ENCODE measurements around the gene SHISA3.
A peak's percentile ranks its signal among the peaks of the same experiment; 100 is the strongest.

The SHISA3 gene

DNA sequence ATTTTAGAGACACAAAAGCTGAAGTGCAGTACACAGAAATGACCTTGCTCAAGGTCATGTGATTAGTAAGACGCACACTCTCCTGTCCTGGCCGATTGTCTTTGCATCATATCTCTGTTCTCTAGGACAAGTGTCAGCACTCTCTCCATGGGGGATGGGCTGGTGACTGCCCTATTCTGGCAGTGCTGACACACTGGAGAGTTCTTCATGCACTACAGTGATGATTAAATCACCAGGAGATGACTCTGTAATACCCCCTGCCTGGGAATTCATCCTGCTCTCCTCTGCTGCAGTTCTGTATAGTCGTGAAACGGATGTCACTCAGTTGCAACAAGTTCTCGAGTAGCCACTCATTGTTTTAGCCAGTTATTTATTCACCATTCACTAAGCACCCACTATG is 5.3 kb upstream of the SHISA3 start:
- Histone ChIP-seq H3K27ac (no peak overlapping the region), H3K4me3 (no peak overlapping the region)
- TF ChIP-seq, protein P1, sequence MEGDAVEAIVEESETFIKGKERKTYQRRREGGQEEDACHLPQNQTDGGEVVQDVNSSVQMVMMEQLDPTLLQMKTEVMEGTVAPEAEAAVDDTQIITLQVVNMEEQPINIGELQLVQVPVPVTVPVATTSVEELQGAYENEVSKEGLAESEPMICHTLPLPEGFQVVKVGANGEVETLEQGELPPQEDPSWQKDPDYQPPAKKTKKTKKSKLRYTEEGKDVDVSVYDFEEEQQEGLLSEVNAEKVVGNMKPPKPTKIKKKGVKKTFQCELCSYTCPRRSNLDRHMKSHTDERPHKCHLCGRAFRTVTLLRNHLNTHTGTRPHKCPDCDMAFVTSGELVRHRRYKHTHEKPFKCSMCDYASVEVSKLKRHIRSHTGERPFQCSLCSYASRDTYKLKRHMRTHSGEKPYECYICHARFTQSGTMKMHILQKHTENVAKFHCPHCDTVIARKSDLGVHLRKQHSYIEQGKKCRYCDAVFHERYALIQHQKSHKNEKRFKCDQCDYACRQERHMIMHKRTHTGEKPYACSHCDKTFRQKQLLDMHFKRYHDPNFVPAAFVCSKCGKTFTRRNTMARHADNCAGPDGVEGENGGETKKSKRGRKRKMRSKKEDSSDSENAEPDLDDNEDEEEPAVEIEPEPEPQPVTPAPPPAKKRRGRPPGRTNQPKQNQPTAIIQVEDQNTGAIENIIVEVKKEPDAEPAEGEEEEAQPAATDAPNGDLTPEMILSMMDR (IDR thresholded peaks at IDR 0.05): no peak
- DNase-seq (ENCODE audit: low spot score): no peak

DNA sequence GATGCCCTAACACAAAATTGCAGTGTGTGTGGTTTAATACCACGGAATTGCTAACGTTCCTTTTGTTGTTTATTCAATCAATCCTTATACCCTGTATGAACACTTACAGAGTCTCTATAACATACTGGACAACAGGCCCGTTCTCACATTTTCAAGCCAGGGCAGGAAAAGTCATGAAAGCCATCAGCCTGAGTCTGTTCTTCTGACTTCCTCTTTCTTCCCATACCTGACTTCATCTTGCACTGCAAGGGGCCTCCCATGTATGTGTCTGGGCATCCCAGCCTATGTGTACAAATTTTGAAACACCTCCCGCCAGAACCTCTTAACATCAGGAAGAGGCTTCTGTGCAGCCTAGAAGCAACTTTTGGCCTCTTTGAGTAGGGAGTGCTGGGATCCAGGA is 4.9 kb upstream of the SHISA3 start:
- TF ChIP-seq, protein P1 (IDR thresholded peaks at IDR 0.05): no peak
- H3K27ac ChIP-seq: no peak overlapping the region
- no peak overlapping the region for H3K4me3 ChIP-seq
- DNase-seq (ENCODE audit: low spot score): no peak

DNA sequence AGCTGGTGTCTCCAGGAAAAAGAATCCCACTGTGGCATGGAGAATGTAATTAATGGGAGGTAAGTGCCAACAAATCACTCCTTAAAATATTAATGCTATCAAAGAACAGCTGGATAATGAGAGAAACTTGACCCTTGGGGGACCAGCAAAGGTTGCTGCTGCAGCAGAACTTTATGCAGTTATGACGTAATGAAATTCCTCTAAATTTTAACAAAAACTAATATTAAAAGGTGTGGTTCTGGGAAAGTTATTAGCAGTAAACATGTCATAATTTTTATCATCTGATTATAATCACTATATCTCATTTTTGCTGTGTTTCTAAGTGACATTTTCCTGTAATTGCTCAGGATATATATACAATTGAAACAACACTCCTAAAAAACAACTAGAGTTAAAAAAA is 1.7 kb upstream of the SHISA3 start:
- DNase-seq (ENCODE audit: low spot score): no peak
- TF ChIP-seq, protein P1 (IDR thresholded peaks at IDR 0.05): no peak
- Histone ChIP-seq H3K27ac (no peak overlapping the region), H3K4me3 (no peak overlapping the region)

DNA sequence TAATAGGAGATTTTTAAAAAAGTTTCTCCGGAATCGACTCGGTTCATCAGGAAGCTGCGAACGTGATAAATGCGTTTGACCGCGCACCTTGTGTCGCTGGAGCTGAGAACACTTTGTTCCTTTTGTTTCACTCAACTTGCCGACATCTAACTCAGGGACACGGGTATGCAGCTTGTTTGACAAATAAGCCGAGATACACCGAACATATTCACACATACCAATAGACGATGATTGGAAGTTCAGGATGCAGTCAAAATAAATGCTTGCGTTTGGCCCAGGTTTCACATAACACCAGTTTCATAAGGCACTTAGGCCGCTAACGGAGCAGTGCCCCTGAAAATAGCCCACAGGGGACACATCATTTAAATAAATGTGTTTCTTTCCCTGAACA is 932 bp upstream of the SHISA3 start:
- peak overlapping the region; percentile 83 for H3K4me3 ChIP-seq
- TF ChIP-seq, protein P1 (IDR thresholded peaks at IDR 0.05): no peak
- no peak for DNase-seq (ENCODE audit: low spot score)
- no peak overlapping the region for H3K27ac ChIP-seq

DNA sequence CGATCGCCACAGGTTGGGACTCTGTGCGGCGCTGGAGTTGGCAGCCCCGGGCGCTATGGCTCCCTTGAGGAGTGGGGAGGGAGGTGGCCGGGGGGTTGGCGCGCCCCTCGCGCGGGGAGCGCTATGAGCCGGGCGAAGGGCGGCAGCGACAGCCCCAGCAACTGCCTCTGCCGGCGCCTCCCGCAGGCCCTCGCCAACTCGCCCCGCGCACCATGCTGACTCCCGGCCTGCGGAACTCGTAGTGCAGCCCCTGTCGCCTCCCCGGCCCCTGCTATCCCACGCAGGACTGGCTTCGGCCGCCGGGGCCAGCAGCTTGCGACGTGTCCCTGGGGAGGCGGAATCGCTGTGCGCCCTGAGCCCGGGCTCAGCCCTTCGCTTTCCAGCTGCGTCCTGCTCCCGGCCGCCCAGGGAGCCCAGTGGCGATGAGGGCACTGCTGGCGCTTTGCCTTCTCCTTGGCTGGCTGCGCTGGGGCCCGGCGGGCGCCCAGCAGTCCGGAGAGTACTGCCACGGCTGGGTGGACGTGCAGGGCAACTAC is 415 bp downstream of the SHISA3 start:
- peak overlapping the region in 1 of 2 donors; percentile 49 for H3K27ac ChIP-seq
- H3K4me3 ChIP-seq: peak overlapping the region; percentile 83
- TF ChIP-seq, protein P1 (IDR thresholded peaks at IDR 0.05): no peak
- no peak for DNase-seq (ENCODE audit: low spot score)

DNA sequence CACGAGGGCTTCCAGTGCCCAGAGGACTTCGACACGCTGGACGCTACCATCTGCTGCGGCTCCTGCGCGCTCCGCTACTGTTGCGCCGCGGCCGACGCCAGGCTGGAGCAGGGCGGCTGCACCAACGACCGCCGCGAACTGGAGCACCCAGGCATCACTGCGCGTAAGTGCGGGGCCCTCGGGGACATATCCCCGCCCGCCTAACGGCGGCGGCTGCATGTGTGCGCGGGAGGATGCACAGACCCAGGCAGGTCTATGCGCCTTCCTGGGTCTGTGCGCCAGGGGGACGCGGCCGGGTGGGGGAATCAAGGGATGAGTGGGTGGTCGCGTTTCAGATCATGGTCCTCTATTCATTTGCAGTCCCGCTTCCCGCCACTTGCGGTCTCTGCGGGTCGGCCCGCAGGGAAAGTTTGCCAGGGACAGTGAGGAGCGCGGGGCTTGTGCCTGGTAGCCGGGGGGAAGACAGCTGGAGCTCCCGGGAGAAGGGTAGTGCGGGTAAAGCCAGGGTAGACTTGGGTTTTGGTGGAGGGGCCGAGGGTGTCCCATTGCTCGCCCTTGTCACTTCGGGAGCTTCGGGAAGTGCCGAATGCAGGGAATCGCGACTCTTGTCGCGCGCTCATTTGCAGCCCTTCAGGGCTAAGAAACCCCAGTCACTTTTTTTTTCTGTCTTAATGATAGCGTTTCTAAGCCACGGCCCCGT is 1.0 kb downstream of the SHISA3 start:
- TF ChIP-seq, protein P1 (IDR thresholded peaks at IDR 0.05): no peak
- H3K4me3 ChIP-seq: peak overlapping the region; percentile 83
- H3K27ac ChIP-seq: peak overlapping the region in 1 of 2 donors; percentile 49
- DNase-seq (ENCODE audit: low spot score): no peak

DNA sequence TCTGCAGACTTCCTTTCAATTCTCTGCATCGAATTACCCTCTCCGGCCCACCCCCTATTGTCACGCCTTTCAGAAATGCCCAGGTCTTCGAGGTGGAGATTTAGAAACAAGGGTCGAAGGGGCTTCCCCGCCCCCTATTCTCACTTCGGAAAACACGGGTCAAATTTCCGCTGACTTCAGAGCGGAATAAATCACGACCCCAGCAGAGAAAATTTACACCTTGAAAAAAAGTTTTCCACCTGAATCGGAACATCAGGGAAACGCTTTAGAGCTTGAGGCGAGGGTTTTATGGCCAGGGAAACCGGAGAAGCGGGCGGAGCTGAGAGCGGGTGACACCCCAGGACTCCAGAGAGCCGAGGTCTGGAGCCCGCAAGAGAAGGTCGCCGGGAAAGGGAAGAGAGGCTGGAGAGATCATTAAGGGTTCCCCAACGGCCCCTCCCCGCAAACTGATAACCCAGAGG is 1.6 kb downstream of the SHISA3 start:
- Histone ChIP-seq H3K27ac (no peak overlapping the region), H3K4me3 (peak overlapping the region; percentile 83)
- no peak for DNase-seq (ENCODE audit: low spot score)
- TF ChIP-seq, protein P1 (IDR thresholded peaks at IDR 0.05): no peak

Data from coronary artery (tissue), 2 donors.